K562 (cell line): ENCODE measurements around the gene HAPSTR1. TPM values are rescaled to one million over a fixed set of nuclear protein-coding genes. Genes with fewer than 3 reads are reported as not detected.
A peak's percentile ranks its signal among the peaks of the same experiment; 100 is the strongest.

ENCODE experiments used
- CBX3 ChIP-seq, 2 experiments: IDR thresholded peaks; 1 replicate in 1 of 2; 2 replicates in 1 of 2; pipeline ENCODE4 v1.6.1; 2012; ENCODE audit warnings: inconsistent platforms in 2 of 2, low read length in 2 of 2, borderline replicate concordance in 1 of 2, control low read depth in 1 of 2
- CBX5 ChIP-seq: IDR thresholded peaks from 2 replicates; pipeline ENCODE4 v1.6.1; 2014; ENCODE audit warnings: low read depth, borderline replicate concordance
- FOXJ3 ChIP-seq: sonication (generic); formaldehyde crosslinking; IDR thresholded peaks from 2 replicates; pipeline ENCODE4 v1.4.0; 2020; ENCODE audit warnings: mild to moderate bottlenecking, missing genetic modification reagents
- GABPB1 ChIP-seq: sonication (generic); formaldehyde crosslinking; IDR thresholded peaks from 2 replicates; pipeline ENCODE4 v1.8.0; 2022; ENCODE audit warnings: mild to moderate bottlenecking, missing genetic modification reagents
- KDM4B ChIP-seq, 2 experiments: fragments of 450-650 bp in 1 of 2; sonication (generic) in 1 of 2; IDR thresholded peaks; 2 replicates each; pipeline ENCODE4 v1.6.1; 2016 to 2017; ENCODE audit warnings: borderline replicate concordance in 2 of 2, antibody characterized with exemption in 1 of 2, low read depth in 1 of 2, mild to moderate bottlenecking in 1 of 2
- KDM5B ChIP-seq: fragments of 200-600 bp; sonication (generic); IDR thresholded peaks from 2 replicates; pipeline ENCODE4 v1.6.1; 2012; ENCODE audit warnings: low read depth, mild to moderate bottlenecking, moderate library complexity, low read length, control low read depth, inconsistent platforms; ENCODE audit not compliant: insufficient replicate concordance
- PHTF2 ChIP-seq: fragments of 250-450 bp; sonication (Bioruptor Pico); IDR thresholded peaks from 2 replicates; pipeline ENCODE4 v1.5.0; 2021; ENCODE audit warnings: mild to moderate bottlenecking
- RNF2 ChIP-seq: sonication (generic); IDR thresholded peaks from 2 replicates; pipeline ENCODE4 v1.6.1; 2016
- XRCC4 ChIP-seq: IDR thresholded peaks from one replicate; pipeline ENCODE4 v1.6.1; 2011; ENCODE audit not compliant: insufficient read depth, insufficient read length; ENCODE audit errors: extremely low read depth
- ZBTB7A ChIP-seq: IDR thresholded peaks from 2 replicates; pipeline ENCODE4 v1.6.1; 2011; ENCODE audit warnings: low read depth, mild to moderate bottlenecking, low read length, moderate library complexity, borderline replicate concordance; ENCODE audit not compliant: control insufficient read depth
- ZBTB8A ChIP-seq: fragments of 450-650 bp; IDR thresholded peaks from 2 replicates; pipeline ENCODE4 v1.6.1; 2018; ENCODE audit warnings: mild to moderate bottlenecking, moderate library complexity; ENCODE audit not compliant: partially characterized antibody
- ZFP30 ChIP-seq: fragments of 250-450 bp; sonication (Bioruptor Pico); IDR thresholded peaks from 2 replicates; pipeline ENCODE4 v1.8.0; 2022; ENCODE audit warnings: moderate library complexity, mild to moderate bottlenecking, inconsistent platforms, borderline replicate concordance
- ZNF134 ChIP-seq: fragments of 250-450 bp; sonication (Bioruptor Pico); conservative IDR thresholded peaks from 2 replicates; pipeline ENCODE4 v1.4.0; 2020
- ZNF717 ChIP-seq: fragments of 250-450 bp; sonication (Bioruptor Pico); IDR thresholded peaks from 2 replicates; pipeline ENCODE4 v1.5.0; 2021
- polyA plus RNA-seq, 8 experiments: library from polyadenylated mRNA; depleted of rRNA in 4 of 8; stranded (reverse) in 5 of 8; unstranded in 3 of 8; fragments of >200 nt; fragmentation: Nextera tagmentation in 2 of 8; fragmentation: Illumina TruSeq in 1 of 8; extraction: Ambion mirVana in 2 of 8; extraction: Trizol in 1 of 8; gene quantifications; 2 replicates each; pipeline versions ENCODE4 v1.2.1 to v1.2.3, GENCODE V29; 2011 to 2014; ENCODE audit warnings: inconsistent platforms in 1 of 8, missing spikeins in 1 of 8
- total RNA-seq, 7 experiments: library from RNA; depleted of rRNA in 6 of 7; stranded (reverse); fragments of >200 nt in 6 of 7; fragmentation: Illumina TruSeq in 2 of 7; extraction: Trizol in 2 of 7; gene quantifications; 2 replicates each; pipeline versions ENCODE4 v1.2.1 to v1.2.3, GENCODE V29; 2011 to 2021; ENCODE audit warnings: low replicate concordance in 1 of 7
- TF ChIP-seq, protein P1 (sequence below): IDR thresholded peaks from 2 replicates; pipeline ENCODE4 v1.6.1; 2011; ENCODE audit warnings: borderline replicate concordance, low read depth, mild to moderate bottlenecking, moderate library complexity, low read length; ENCODE audit not compliant: insufficient read depth, poor library complexity, severe bottlenecking
- TF ChIP-seq, protein P2 (sequence below): sonication (generic); formaldehyde crosslinking; IDR thresholded peaks from 2 replicates; pipeline ENCODE4 v1.9.0; 2022; ENCODE audit warnings: mild to moderate bottlenecking, missing genetic modification reagents
- TF ChIP-seq, protein P3 (sequence below): sonication (generic); formaldehyde crosslinking; IDR thresholded peaks from 2 replicates; pipeline ENCODE4 v1.8.0; 2022; ENCODE audit warnings: missing genetic modification reagents, mild to moderate bottlenecking, moderate library complexity, borderline replicate concordance
- TF ChIP-seq, protein P4 (sequence below): sonication (generic); formaldehyde crosslinking; IDR thresholded peaks from 2 replicates; pipeline ENCODE4 v1.5.0; 2020; ENCODE audit warnings: missing genetic modification reagents
- TF ChIP-seq, protein P5 (sequence below): fragments of 450-650 bp; IDR thresholded peaks from 2 replicates; pipeline ENCODE4 v1.7.0; 2016; ENCODE audit warnings: borderline replicate concordance
- TF ChIP-seq, protein P6 (sequence below): fragments of 250-450 bp; sonication (Bioruptor Pico); IDR thresholded peaks from 2 replicates; pipeline ENCODE4 v1.4.0; 2020; ENCODE audit warnings: mild to moderate bottlenecking

The HAPSTR1 gene
- total and polyA plus RNA-seq, 9 of the 15 experiments (the other 6 are each of a cell fraction or from before 2014, with no cell fraction given), result 10.8 to 67.9 (median 36.5) TPM

DNA sequence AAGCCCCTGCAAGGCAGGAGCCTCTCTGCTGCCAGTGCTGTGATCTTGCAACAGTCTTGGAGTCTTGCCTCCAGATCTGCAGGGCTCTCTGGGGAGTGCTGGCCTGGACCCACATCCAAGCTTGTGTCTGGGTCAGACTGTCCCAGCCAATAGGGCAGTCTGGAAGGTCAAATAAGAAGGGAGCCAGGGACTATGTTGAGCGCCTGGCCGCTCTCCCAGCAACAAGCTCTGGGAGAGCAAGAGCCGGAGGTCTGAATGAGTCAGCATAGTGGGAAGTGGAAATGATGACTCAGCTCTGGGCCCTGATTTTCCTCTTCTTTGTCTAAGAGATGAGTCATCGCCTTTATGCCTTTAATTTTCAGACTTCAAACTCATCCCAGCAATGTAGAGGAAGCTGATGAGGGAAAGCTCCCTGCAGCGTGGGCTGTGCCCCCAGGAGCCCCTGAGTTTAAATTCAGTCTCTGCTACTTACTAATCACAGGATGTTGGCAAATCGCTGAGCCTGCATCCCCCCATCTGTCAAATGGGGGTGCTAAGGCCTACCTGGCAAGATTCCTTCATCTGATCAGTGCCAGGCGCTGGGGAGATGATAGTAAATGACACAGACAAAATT is 43.6 kb upstream of the HAPSTR1 start (continued):
- TF ChIP-seq FOXJ3, result no peak
- no peak for TF ChIP-seq CBX5
- no peak for TF ChIP-seq ZFP30 (CRISPR knock-in tag)
- no peak for TF ChIP-seq ZNF717
- TF ChIP-seq, protein P1, sequence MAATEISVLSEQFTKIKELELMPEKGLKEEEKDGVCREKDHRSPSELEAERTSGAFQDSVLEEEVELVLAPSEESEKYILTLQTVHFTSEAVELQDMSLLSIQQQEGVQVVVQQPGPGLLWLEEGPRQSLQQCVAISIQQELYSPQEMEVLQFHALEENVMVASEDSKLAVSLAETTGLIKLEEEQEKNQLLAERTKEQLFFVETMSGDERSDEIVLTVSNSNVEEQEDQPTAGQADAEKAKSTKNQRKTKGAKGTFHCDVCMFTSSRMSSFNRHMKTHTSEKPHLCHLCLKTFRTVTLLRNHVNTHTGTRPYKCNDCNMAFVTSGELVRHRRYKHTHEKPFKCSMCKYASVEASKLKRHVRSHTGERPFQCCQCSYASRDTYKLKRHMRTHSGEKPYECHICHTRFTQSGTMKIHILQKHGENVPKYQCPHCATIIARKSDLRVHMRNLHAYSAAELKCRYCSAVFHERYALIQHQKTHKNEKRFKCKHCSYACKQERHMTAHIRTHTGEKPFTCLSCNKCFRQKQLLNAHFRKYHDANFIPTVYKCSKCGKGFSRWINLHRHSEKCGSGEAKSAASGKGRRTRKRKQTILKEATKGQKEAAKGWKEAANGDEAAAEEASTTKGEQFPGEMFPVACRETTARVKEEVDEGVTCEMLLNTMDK, result no peak
- TF ChIP-seq, protein P2, sequence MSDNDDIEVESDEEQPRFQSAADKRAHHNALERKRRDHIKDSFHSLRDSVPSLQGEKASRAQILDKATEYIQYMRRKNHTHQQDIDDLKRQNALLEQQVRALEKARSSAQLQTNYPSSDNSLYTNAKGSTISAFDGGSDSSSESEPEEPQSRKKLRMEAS (CRISPR knock-in tag), result no peak
- TF ChIP-seq, protein P3, sequence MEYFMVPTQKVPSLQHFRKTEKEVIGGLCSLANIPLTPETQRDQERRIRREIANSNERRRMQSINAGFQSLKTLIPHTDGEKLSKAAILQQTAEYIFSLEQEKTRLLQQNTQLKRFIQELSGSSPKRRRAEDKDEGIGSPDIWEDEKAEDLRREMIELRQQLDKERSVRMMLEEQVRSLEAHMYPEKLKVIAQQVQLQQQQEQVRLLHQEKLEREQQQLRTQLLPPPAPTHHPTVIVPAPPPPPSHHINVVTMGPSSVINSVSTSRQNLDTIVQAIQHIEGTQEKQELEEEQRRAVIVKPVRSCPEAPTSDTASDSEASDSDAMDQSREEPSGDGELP (CRISPR knock-in tag), result no peak
- no peak for TF ChIP-seq XRCC4
- TF ChIP-seq KDM5B, result no peak
- TF ChIP-seq, protein P4, sequence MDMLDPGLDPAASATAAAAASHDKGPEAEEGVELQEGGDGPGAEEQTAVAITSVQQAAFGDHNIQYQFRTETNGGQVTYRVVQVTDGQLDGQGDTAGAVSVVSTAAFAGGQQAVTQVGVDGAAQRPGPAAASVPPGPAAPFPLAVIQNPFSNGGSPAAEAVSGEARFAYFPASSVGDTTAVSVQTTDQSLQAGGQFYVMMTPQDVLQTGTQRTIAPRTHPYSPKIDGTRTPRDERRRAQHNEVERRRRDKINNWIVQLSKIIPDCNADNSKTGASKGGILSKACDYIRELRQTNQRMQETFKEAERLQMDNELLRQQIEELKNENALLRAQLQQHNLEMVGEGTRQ (CRISPR knock-in tag), result no peak
- TF ChIP-seq, protein P5, sequence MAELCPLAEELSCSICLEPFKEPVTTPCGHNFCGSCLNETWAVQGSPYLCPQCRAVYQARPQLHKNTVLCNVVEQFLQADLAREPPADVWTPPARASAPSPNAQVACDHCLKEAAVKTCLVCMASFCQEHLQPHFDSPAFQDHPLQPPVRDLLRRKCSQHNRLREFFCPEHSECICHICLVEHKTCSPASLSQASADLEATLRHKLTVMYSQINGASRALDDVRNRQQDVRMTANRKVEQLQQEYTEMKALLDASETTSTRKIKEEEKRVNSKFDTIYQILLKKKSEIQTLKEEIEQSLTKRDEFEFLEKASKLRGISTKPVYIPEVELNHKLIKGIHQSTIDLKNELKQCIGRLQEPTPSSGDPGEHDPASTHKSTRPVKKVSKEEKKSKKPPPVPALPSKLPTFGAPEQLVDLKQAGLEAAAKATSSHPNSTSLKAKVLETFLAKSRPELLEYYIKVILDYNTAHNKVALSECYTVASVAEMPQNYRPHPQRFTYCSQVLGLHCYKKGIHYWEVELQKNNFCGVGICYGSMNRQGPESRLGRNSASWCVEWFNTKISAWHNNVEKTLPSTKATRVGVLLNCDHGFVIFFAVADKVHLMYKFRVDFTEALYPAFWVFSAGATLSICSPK, result no peak
- TF ChIP-seq ZBTB7A, result peak; percentile 53; the same call in 1 of the 2 replicates
- TF ChIP-seq ZBTB8A, result no peak
- TF ChIP-seq, protein P6, sequence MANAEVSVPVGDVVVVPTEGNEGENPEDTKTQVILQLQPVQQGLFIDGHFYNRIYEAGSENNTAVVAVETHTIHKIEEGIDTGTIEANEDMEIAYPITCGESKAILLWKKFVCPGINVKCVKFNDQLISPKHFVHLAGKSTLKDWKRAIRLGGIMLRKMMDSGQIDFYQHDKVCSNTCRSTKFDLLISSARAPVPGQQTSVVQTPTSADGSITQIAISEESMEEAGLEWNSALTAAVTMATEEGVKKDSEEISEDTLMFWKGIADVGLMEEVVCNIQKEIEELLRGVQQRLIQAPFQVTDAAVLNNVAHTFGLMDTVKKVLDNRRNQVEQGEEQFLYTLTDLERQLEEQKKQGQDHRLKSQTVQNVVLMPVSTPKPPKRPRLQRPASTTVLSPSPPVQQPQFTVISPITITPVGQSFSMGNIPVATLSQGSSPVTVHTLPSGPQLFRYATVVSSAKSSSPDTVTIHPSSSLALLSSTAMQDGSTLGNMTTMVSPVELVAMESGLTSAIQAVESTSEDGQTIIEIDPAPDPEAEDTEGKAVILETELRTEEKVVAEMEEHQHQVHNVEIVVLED (CRISPR knock-in tag), result no peak
- TF ChIP-seq RNF2, result no peak
- no peak for TF ChIP-seq PHTF2 (CRISPR knock-in tag)
- no peak for TF ChIP-seq ZNF134 (CRISPR knock-in tag)
- TF ChIP-seq CBX3 (IDR thresholded peaks at IDR 0.05; ENCODE audit: borderline replicate concordance in 1 of 2, low read length in 2 of 2), result peak in 1 of 2 experiments; percentile 58; a peak in 1 of 3 replicates
- no peak for TF ChIP-seq KDM4B (IDR thresholded peaks at IDR 0.05; ENCODE audit: borderline replicate concordance in 2 of 2, low read depth in 1 of 2)
- TF ChIP-seq GABPB1 (CRISPR knock-in tag), result no peak
